ENCODE measurements around the gene KLRC3.
"Not testable (repeated sequence)": the region's sequence is repeated elsewhere in the genome, so short reads cannot be mapped to it uniquely, and the experiment has no call there.

Gene KLRC3

GRCh38 chr12:10368206-10369171 is 51.9 kb downstream of the KLRC3 start:
- no peak for DNase-seq (ENCODE audit: low read depth)

GRCh38 chr12:10367714-10368113 is 52.7 kb downstream of the KLRC3 start:
- not testable (repeated sequence) for DNase-seq (ENCODE audit: low read depth)

GRCh38 chr12:10366875-10367274 is 53.5 kb downstream of the KLRC3 start:
- no peak for DNase-seq (ENCODE audit: low read depth)

GRCh38 chr12:10365696-10366405 is 54.5 kb downstream of the KLRC3 start:
- no peak for DNase-seq (ENCODE audit: low read depth)

- DNase-seq (ENCODE audit: low read depth): peak; percentile 38
Observed at GRCh38 chr12:10364815-10365622, 55.4 kb downstream of the KLRC3 start.

- DNase-seq (ENCODE audit: low read depth): no peak
Observed at GRCh38 chr12:10363914-10364814, 56.2 kb downstream of the KLRC3 start.

- no peak for DNase-seq (ENCODE audit: low read depth)
Observed at GRCh38 chr12:10363658-10363913, 56.8 kb downstream of the KLRC3 start.

- no peak for DNase-seq (ENCODE audit: low read depth)
Observed at GRCh38 chr12:10362828-10363657, 57.4 kb downstream of the KLRC3 start.

- no peak for DNase-seq (ENCODE audit: low read depth)
Observed at GRCh38 chr12:10362325-10362724, 58.1 kb downstream of the KLRC3 start.

Data from activated T-cell treated with anti-CD3 and anti-CD28 coated beads for 1 hour (primary cell).